Activated T-cell treated with anti-CD3 and anti-CD28 coated beads for 24 hours (primary cell): Measurements from ENCODE around the gene SEL1L3.

Experiments used
- DNase-seq: peaks from one replicate; pipeline ENCODE4 v3.0.0-alpha.2; 2020; ENCODE audit warnings: low read depth

SEL1L3 gene

GRCh38 chr4:25847329-25847728 is 15.5 kb downstream of the SEL1L3 start:
- no peak for DNase-seq

GRCh38 chr4:25845841-25846653 is 16.7 kb downstream of the SEL1L3 start:
- DNase-seq, result no peak

GRCh38 chr4:25844961-25845712 is 17.7 kb downstream of the SEL1L3 start:
- no peak for DNase-seq

GRCh38 chr4:25843340-25844097 is 19.3 kb downstream of the SEL1L3 start:
- DNase-seq, result no peak

GRCh38 chr4:25842229-25842845 is 20.5 kb downstream of the SEL1L3 start:
- DNase-seq, result no peak

- DNase-seq, result no peak
Measured at GRCh38 chr4:25839687-25840086, 23.1 kb downstream of the SEL1L3 start.

GRCh38 chr4:25839233-25839632 is 23.6 kb downstream of the SEL1L3 start:
- DNase-seq, result no peak

- no peak for DNase-seq
Measured at GRCh38 chr4:25838526-25838925, 24.3 kb downstream of the SEL1L3 start.

GRCh38 chr4:25837107-25837506 is 25.7 kb downstream of the SEL1L3 start:
- DNase-seq, result no peak

GRCh38 chr4:25835384-25835783 is 27.4 kb downstream of the SEL1L3 start:
- DNase-seq, result no peak

- DNase-seq, result no peak
Measured at GRCh38 chr4:25834411-25835107, 28.2 kb downstream of the SEL1L3 start.

- DNase-seq, result no peak
Measured at GRCh38 chr4:25830548-25830947, 32.2 kb downstream of the SEL1L3 start.

GRCh38 chr4:25827897-25828296 is 34.9 kb downstream of the SEL1L3 start:
- DNase-seq, result no peak

GRCh38 chr4:25827373-25827772 is 35.4 kb downstream of the SEL1L3 start:
- no peak for DNase-seq

- DNase-seq, result no peak
Measured at GRCh38 chr4:25826074-25826752, 36.6 kb downstream of the SEL1L3 start.

GRCh38 chr4:25823632-25824031 is 39.2 kb downstream of the SEL1L3 start:
- DNase-seq, result no peak

GRCh38 chr4:25821899-25822298 is 40.9 kb downstream of the SEL1L3 start:
- no peak for DNase-seq

GRCh38 chr4:25821267-25821666 is 41.5 kb downstream of the SEL1L3 start:
- no peak for DNase-seq

- DNase-seq, result no peak
Measured at GRCh38 chr4:25818876-25819275, 43.9 kb downstream of the SEL1L3 start.

GRCh38 chr4:25818371-25818871 is 44.4 kb downstream of the SEL1L3 start:
- DNase-seq, result no peak
